Chondrocyte (in vitro differentiated cells): ENCODE measurements around the gene APBB2. TPM values are rescaled to one million over a fixed set of nuclear protein-coding genes. Genes with fewer than 3 reads are reported as not detected.

ENCODE experiments used
- DNase-seq: peaks from one replicate; pipeline ENCODE4 v3.0.0; 2021; ENCODE audit warnings: mixed read lengths, low spot score
- H3K27ac Mint-ChIP-seq: one replicate; pipeline ENCODE4 v1.8.0; 2021; ENCODE audit warnings: mild to moderate bottlenecking, moderate library complexity, mixed read lengths; ENCODE audit not compliant: unreplicated experiment
- H3K27me3 Mint-ChIP-seq: 2 replicates; pipeline ENCODE4 v1.8.0; 2021; ENCODE audit warnings: low read depth, mixed read lengths
- H3K36me3 Mint-ChIP-seq: 2 replicates; pipeline ENCODE4 v1.8.0; 2021; ENCODE audit warnings: low read depth, mixed read lengths
- H3K4me1 Mint-ChIP-seq: 2 replicates; pipeline ENCODE4 v1.8.0; 2021; ENCODE audit warnings: low read depth, mild to moderate bottlenecking, mixed read lengths
- H3K4me3 Mint-ChIP-seq: one replicate; pipeline ENCODE4 v1.8.0; 2021; ENCODE audit warnings: mild to moderate bottlenecking, moderate library complexity, mixed read lengths; ENCODE audit not compliant: unreplicated experiment
- H3K9me3 Mint-ChIP-seq: 2 replicates; pipeline ENCODE4 v1.8.0; 2021; ENCODE audit warnings: low read depth, mixed read lengths
- CTCF ChIP-seq: fragments of 200-600 bp; sonication (generic); IDR thresholded peaks from 2 replicates; pipeline ENCODE4 v1.5.0; 2021; ENCODE audit warnings: antibody characterized with exemption, mild to moderate bottlenecking, moderate library complexity
- total RNA-seq: library from RNA; stranded (reverse); gene quantifications from 3 replicates; pipeline ENCODE4 v1.2.1, GENCODE V29; 2021

Gene APBB2
- total RNA-seq, 1 donor from 2014 or later: 119 TPM

- peak overlapping the region; percentile 34 for H3K4me3 Mint-ChIP-seq
- DNase-seq: no peak
- no peaks in the 10 kb centered on the region for H3K27me3 Mint-ChIP-seq
- peaks cover 69% of the 10 kb centered on the region for H3K4me1 Mint-ChIP-seq
- H3K36me3 Mint-ChIP-seq: peaks cover 2% of the 10 kb centered on the region
- peak overlapping the region; percentile 93 for H3K27ac Mint-ChIP-seq
- TF ChIP-seq CTCF: no peak
- H3K9me3 Mint-ChIP-seq: no peaks in the 10 kb centered on the region
Observed at GRCh38 chr4:41160012-41160789, 54.1 kb downstream of the APBB2 start.

- H3K27me3 Mint-ChIP-seq: no peaks in the 10 kb centered on the region
- TF ChIP-seq CTCF: no peak
- peaks cover 84% of the 10 kb centered on the region for H3K4me1 Mint-ChIP-seq
- no peak overlapping the region for H3K4me3 Mint-ChIP-seq
- DNase-seq: no peak
- peaks cover 2% of the 10 kb centered on the region for H3K36me3 Mint-ChIP-seq
- H3K27ac Mint-ChIP-seq: peak overlapping the region; percentile 69
- H3K9me3 Mint-ChIP-seq: no peaks in the 10 kb centered on the region
Observed at GRCh38 chr4:41158756-41159155, 55.6 kb downstream of the APBB2 start.

- Mint-ChIP-seq H3K27me3 (no peaks in the 10 kb centered on the region), H3K27ac (peak overlapping the region; percentile 69), H3K9me3 (no peaks in the 10 kb centered on the region), H3K36me3 (peaks cover 2% of the 10 kb centered on the region), H3K4me3 (no peak overlapping the region), H3K4me1 (peaks cover 87% of the 10 kb centered on the region)
- no peak for DNase-seq
- TF ChIP-seq CTCF: no peak
Observed at GRCh38 chr4:41158274-41158673, 56.1 kb downstream of the APBB2 start.

- Mint-ChIP-seq H3K4me3 (no peak overlapping the region), H3K36me3 (no peaks in the 10 kb centered on the region), H3K27ac (peak overlapping the region; percentile 99), H3K9me3 (no peaks in the 10 kb centered on the region), H3K4me1 (peaks cover 90% of the 10 kb centered on the region), H3K27me3 (no peaks in the 10 kb centered on the region)
- DNase-seq: no peak
- no peak for TF ChIP-seq CTCF
Observed at GRCh38 chr4:41157009-41157408, 57.3 kb downstream of the APBB2 start.

DNA sequence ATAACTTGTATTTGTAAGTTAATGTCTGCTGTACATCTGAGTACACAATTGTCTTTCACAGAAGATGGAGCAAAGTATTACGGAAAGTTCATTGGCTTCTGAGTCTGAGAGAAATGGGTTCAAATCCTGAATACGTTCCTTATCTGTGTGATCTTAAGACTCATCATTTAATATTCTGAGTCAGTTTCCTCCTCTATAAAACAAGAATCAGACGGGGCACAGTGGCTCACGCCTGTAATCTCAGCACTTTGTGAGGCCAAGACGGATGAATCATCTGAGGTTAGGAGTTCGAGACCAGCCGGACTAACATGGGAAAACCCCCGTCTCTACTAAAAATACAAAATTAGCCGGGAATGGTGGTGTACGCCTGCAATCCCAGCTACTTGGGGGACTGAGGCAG, 57.8 kb downstream of the APBB2 start:
- Mint-ChIP-seq H3K4me1 (peaks cover 85% of the 10 kb centered on the region), H3K27me3 (no peaks in the 10 kb centered on the region), H3K4me3 (no peak overlapping the region), H3K27ac (peak overlapping the region; percentile 99), H3K36me3 (no peaks in the 10 kb centered on the region), H3K9me3 (no peaks in the 10 kb centered on the region)
- TF ChIP-seq CTCF: no peak
- no peak for DNase-seq
